ENCODE measurements around the gene AP4B1. TPM values are rescaled to one million over a fixed set of nuclear protein-coding genes. Genes with fewer than 3 reads are reported as not detected.

AP4B1 gene
- total and polyA plus RNA-seq, 3 donors from 2014 or later = 23.4 to 49.6 (median 28.2) TPM

- Histone ChIP-seq H3K9me3 (no peaks in the 10 kb centered on the region), H3K4me1 (no peaks in the 10 kb centered on the region), H3K4me3 (no peak overlapping the region), H3K27me3 (no peaks in the 10 kb centered on the region), H3K36me3 (ENCODE audit: low read depth, missing control alignments) (no peaks in the 10 kb centered on the region), H3K27ac (no peak overlapping the region)
- intact Hi-C loops (cut with DNase I; ENCODE audit: low total_unique reads) = no loop called here
- WGBS, 2 donors = 45 to 58% methylated on average over 3 of the region's 3 CpGs
- DNase-seq = no peak
- TF ChIP-seq, protein P1, sequence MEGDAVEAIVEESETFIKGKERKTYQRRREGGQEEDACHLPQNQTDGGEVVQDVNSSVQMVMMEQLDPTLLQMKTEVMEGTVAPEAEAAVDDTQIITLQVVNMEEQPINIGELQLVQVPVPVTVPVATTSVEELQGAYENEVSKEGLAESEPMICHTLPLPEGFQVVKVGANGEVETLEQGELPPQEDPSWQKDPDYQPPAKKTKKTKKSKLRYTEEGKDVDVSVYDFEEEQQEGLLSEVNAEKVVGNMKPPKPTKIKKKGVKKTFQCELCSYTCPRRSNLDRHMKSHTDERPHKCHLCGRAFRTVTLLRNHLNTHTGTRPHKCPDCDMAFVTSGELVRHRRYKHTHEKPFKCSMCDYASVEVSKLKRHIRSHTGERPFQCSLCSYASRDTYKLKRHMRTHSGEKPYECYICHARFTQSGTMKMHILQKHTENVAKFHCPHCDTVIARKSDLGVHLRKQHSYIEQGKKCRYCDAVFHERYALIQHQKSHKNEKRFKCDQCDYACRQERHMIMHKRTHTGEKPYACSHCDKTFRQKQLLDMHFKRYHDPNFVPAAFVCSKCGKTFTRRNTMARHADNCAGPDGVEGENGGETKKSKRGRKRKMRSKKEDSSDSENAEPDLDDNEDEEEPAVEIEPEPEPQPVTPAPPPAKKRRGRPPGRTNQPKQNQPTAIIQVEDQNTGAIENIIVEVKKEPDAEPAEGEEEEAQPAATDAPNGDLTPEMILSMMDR (IDR thresholded peaks at IDR 0.05) = no peak
- no peak for TF ChIP-seq POLR2A (IDR thresholded peaks at IDR 0.05)
Observed at GRCh38 chr1:113859478-113860175, 45.0 kb downstream of the AP4B1 start.

GRCh38 chr1:113858982-113859381, 45.6 kb downstream of the AP4B1 start:
- no peaks in the 10 kb centered on the region for H3K4me1 ChIP-seq
- 90 to 93% methylated on average over 1 of the region's 1 CpG for WGBS, 2 donors
- TF ChIP-seq POLR2A (IDR thresholded peaks at IDR 0.05) = no peak
- TF ChIP-seq, protein P1 (IDR thresholded peaks at IDR 0.05) = no peak
- H3K4me3 ChIP-seq = no peak overlapping the region
- H3K9me3 ChIP-seq = no peaks in the 10 kb centered on the region
- DNase-seq = no peak
- no peak overlapping the region for H3K27ac ChIP-seq
- intact Hi-C loops (cut with DNase I; ENCODE audit: low total_unique reads) = no loop called here
- H3K36me3 ChIP-seq (ENCODE audit: low read depth, missing control alignments) = no peaks in the 10 kb centered on the region
- H3K27me3 ChIP-seq = no peaks in the 10 kb centered on the region

DNA sequence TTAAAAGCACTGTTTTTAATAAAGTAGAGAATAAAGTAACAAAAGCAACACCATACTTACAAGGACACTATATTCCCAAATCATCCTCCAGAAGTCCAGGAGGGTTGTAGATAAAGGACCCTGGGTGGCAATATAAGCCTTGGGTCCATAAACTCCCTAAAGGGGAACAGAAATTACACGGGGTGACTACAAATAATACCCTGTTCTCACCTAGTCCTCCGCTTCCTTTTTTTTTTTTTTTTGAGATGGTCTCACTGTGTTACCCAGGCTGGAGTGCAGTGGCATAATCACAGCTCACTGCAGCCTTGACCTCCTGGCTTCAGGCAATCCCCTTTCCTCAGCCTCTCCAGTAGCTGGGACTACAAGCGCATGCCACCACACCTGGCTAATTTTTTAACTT, 46.2 kb downstream of the AP4B1 start:
- no peaks in the 10 kb centered on the region for H3K4me1 ChIP-seq
- 80% methylated on average over 3 of the region's 3 CpGs for WGBS, 2 donors
- no peak overlapping the region for H3K4me3 ChIP-seq
- DNase-seq = no peak
- no peak for TF ChIP-seq POLR2A (IDR thresholded peaks at IDR 0.05)
- TF ChIP-seq, protein P1 (IDR thresholded peaks at IDR 0.05) = no peak
- intact Hi-C loops (cut with DNase I; ENCODE audit: low total_unique reads) = no loop called here
- H3K27ac ChIP-seq = no peak overlapping the region
- H3K36me3 ChIP-seq (ENCODE audit: low read depth, missing control alignments) = no peaks in the 10 kb centered on the region
- H3K27me3 ChIP-seq = no peaks in the 10 kb centered on the region
- H3K9me3 ChIP-seq = no peaks in the 10 kb centered on the region

DNA sequence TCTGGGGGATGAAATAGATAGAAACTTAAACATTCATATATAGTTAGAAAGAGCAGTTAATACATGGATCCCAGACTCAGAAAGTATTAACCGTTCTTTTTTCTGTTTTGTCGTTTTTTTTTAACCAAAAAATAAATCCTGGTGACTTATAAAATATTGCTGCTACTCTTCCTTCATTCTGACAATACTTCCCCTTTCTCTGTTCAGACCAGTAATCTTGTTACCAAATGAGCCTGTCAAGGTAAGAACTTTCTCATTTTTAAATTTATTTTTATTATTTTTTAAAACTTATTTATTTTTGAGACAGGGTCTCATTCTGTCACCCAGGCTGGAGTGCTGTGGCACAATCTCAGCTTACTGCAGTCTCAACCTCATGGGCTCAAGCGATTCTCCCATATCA, 46.8 kb downstream of the AP4B1 start:
- Histone ChIP-seq H3K9me3 (no peaks in the 10 kb centered on the region), H3K27ac (no peak overlapping the region), H3K36me3 (ENCODE audit: low read depth, missing control alignments) (no peaks in the 10 kb centered on the region), H3K4me1 (no peaks in the 10 kb centered on the region), H3K27me3 (no peaks in the 10 kb centered on the region), H3K4me3 (no peak overlapping the region)
- WGBS, 2 donors = 75 to 87% methylated on average over 3 of the region's 3 CpGs
- TF ChIP-seq POLR2A (IDR thresholded peaks at IDR 0.05) = no peak
- TF ChIP-seq, protein P1 (IDR thresholded peaks at IDR 0.05) = no peak
- intact Hi-C loops (cut with DNase I; ENCODE audit: low total_unique reads) = no loop called here
- no peak for DNase-seq

DNA sequence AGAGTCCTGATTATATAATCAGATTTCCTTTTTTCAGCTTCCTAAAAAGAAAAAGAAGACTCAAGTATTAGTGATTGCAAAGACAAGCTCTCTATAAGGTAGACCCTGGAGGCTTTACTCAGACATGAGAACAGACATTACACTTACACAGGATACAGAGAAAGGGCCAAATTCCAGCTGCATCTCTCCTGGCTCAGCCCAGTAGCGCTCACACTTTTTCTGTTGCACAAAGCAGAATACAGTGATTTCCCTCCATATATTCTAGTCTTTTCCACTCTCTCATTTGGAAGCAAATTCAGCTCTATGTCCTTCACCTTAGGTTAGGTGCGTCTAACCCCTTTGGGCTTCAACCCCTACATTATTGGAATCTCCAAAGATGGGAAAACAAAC, 48.2 kb downstream of the AP4B1 start:
- Histone ChIP-seq H3K27me3 (no peaks in the 10 kb centered on the region), H3K4me3 (no peak overlapping the region), H3K4me1 (no peaks in the 10 kb centered on the region), H3K9me3 (no peaks in the 10 kb centered on the region), H3K27ac (no peak overlapping the region), H3K36me3 (ENCODE audit: low read depth, missing control alignments) (no peaks in the 10 kb centered on the region)
- intact Hi-C loops (cut with DNase I; ENCODE audit: low total_unique reads) = no loop called here
- no peak for DNase-seq
- WGBS, 2 donors = 94 to 98% methylated on average over 2 of the region's 2 CpGs
- no peak for TF ChIP-seq POLR2A (IDR thresholded peaks at IDR 0.05)
- TF ChIP-seq, protein P1 (IDR thresholded peaks at IDR 0.05) = no peak
